Keratinocyte (primary cell): ENCODE measurements around the gene KCNV2.

Experiments used
- CTCF ChIP-seq, 3 experiments: IDR thresholded peaks in 1 of 3; conservative IDR thresholded peaks in 1 of 3; optimal IDR thresholded peaks in 1 of 3; 2 replicates in 2 of 3; 3 replicates in 1 of 3; pipeline versions ENCODE3 to v1.5.1; 2011; ENCODE audit warnings: low read length in 3 of 3, mild to moderate bottlenecking in 3 of 3, moderate library complexity in 2 of 3, control low read depth in 1 of 3, inconsistent platforms in 1 of 3; ENCODE audit not compliant: insufficient read depth in 2 of 3; ENCODE audit errors: extremely low read depth in 1 of 3
- EZH2 ChIP-seq: IDR thresholded peaks from one replicate; pipeline ENCODE4 v1.6.1; 2012; ENCODE audit warnings: inconsistent platforms, mild to moderate bottlenecking, low read length, moderate library complexity

- no peak for TF ChIP-seq CTCF (optimal IDR thresholded peaks at IDR 0.05 in 1 of 3, IDR thresholded peaks at IDR 0.05 in 1 of 3, conservative IDR thresholded peaks at IDR 0.05 in 1 of 3; ENCODE audit: extremely low read depth in 1 of 3, insufficient read depth in 2 of 3, low read length in 3 of 3)
- TF ChIP-seq EZH2 = no peak
Measured at GRCh38 chr9:2720179-2720654, 2.9 kb downstream of the KCNV2 start.
